ENCODE data around the gene FGF1.

The FGF1 gene

DNA sequence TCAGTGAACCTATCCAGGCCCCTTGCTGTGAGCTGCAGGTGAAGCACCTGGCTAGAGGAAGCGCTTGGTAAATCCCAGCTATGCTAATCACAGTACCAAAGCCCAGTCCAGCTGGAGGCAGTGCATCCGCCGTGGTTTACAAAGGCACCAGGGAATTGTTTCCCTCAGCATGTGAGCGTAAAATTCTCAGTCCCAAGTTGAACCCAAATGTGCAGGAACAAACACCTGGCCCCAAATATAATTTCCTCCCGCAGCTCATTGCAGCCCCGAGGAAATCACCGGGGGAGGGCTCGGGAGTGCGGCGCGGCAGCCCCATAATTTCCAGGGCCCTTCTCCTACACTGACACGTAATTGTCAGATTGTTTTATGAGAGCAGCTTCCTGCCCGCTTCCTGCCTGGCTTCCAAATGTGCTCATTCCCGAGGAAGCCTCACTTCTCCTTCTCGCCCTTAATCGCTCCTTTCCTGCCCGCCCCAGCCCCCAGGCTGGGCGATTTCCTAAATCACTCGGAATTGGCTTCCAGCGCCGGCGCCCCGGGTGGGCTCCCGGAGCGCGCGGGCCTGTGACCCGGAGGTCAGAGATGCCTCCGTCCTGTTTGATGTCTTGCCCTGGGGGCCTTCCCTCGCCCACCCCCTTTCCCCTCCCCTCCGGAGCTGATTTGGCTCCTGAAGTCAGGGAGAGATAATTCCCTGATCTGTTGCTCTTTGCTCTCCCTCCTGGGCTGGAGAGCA lies 134.4 kb downstream of the FGF1 start:
- no peaks in the 10 kb centered on the region for H3K36me3 Mint-ChIP-seq (ENCODE audit: low read depth)
- no peak overlapping the region for H3K4me3 Mint-ChIP-seq
- peaks cover 42% of the 10 kb centered on the region for H3K27me3 Mint-ChIP-seq
- DNase-seq (no peak), ATAC-seq (no peak)
- no peaks in the 10 kb centered on the region for H3K9me3 Mint-ChIP-seq
- no peak overlapping the region for H3K27ac Mint-ChIP-seq
- H3K4me1 Mint-ChIP-seq, result peaks cover 11% of the 10 kb centered on the region

DNA sequence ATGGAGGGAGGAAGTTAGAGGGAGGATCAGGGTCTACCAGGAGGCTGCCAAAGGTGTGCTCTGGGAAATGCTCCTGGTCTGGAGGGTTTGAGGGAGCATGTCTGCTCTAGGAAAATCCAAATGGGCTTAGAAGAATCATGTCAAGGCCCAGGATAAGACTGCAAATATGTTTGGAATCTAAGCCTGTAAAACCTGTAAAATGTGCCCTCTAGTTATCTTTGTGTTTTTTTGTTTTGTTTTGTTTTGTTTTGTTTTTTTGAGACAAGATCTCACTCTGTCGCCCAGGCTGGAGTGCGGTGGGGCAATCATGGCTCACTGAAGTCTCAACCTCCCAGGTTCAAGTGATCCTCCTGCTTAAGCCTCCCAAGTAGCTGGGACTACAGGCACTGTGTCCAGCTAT lies 135.4 kb downstream of the FGF1 start:
- no peak for ATAC-seq
- no peaks in the 10 kb centered on the region for H3K36me3 Mint-ChIP-seq (ENCODE audit: low read depth)
- no peak overlapping the region for H3K4me3 Mint-ChIP-seq
- no peak for DNase-seq
- peaks cover 38% of the 10 kb centered on the region for H3K27me3 Mint-ChIP-seq
- H3K27ac Mint-ChIP-seq, result no peak overlapping the region
- H3K4me1 Mint-ChIP-seq, result peaks cover 11% of the 10 kb centered on the region
- H3K9me3 Mint-ChIP-seq, result no peaks in the 10 kb centered on the region

DNA sequence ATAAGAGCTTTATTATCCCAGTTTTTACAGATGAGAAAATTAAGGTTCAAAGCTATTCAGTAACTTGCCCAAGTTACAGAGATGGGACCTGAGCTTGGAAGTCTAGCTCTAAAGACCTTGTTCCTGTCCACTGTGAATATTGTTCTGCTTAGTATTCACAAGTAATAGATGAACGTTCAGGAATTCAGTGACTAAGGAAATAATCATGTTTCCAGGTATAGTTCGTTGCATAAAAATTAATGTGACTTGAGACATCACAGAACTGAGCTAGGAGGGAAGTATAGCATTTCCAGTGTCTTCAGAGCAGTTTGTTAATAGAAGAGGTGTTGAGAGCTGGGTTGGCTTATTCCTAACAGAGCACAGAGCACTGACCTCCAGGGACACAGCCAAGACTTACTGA lies 136.1 kb downstream of the FGF1 start:
- DNase-seq, result no peak
- Mint-ChIP-seq H3K36me3 (ENCODE audit: low read depth) (no peaks in the 10 kb centered on the region), H3K4me3 (no peak overlapping the region), H3K27me3 (peaks cover 33% of the 10 kb centered on the region), H3K9me3 (no peaks in the 10 kb centered on the region), H3K4me1 (peaks cover 11% of the 10 kb centered on the region), H3K27ac (no peak overlapping the region)
- ATAC-seq, result no peak

DNA sequence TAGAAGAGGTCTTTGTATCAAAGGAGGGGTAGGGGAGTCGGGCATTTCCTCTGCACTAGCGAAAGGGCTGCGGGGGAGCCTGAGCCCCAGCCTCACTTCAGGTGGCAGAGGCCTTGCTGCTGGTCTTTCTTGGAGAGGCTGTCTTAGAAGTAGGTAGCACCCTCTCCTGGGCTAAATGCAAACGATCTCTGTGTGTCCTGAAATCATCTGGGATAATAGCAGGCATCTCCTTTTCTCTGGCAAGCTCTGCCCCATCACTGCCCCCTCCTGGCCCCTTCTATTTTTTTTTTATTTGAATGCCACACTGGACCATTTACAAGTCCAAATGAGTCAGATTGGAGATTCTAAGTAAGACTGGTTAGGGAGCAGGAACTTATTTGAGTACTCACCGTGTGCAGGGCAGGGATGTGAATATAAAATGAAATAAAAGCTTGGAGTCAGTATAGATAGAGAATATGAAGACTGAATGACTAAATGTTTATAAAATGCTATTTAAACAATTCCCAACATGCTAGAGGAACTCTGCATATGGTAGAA lies 137.1 kb downstream of the FGF1 start:
- Mint-ChIP-seq H3K9me3 (no peaks in the 10 kb centered on the region), H3K4me1 (peaks cover 11% of the 10 kb centered on the region), H3K4me3 (no peak overlapping the region), H3K27ac (no peak overlapping the region), H3K36me3 (ENCODE audit: low read depth) (no peaks in the 10 kb centered on the region), H3K27me3 (peaks cover 30% of the 10 kb centered on the region)
- ATAC-seq, result peak; percentile 82
- peak; percentile 8 for DNase-seq

DNA sequence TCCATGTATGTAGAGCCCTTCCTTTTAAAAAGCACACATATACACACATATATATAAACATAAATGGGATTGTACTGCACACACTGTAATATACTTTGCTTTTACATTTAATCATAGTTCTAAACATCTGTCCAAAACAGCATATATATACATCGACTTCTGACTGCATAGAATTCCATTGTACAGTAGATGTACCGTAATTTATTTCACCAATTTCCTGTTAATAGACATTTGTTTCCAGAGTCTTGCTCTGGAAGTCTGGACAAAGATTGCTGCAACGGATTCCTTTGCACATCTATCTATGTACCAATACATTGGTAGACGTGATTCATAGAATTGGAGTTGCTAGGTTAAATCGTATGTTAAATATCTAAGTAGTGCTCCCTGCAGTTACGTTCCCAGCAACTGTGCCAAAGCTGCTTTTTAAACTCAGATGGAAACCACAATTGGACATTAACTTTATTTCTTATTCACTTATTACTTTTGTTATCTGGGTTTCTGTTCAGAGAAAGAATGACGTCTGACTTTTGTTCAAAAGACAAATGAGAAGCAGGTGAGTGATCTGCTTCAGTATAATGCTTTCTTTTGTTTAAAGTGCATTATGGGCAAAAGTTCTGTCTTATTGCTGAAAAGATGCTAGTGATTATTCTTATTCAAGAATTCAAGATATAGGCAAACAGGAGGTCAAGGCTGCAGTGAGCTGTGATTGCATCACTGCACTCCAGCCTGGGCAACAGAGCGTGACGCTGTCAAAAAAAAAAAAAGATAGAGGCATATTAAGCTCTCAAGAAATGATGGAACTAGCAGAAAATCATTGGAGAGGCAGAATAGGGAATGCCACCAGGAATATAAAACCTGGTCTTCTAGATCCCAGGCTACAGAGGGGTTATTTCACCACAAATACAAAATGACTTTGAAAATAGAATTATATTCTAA lies 138.2 kb downstream of the FGF1 start:
- H3K4me3 Mint-ChIP-seq, result no peak overlapping the region
- no peak for DNase-seq
- H3K27me3 Mint-ChIP-seq, result peaks cover 33% of the 10 kb centered on the region
- H3K4me1 Mint-ChIP-seq, result peaks cover 11% of the 10 kb centered on the region
- H3K36me3 Mint-ChIP-seq (ENCODE audit: low read depth), result no peaks in the 10 kb centered on the region
- H3K9me3 Mint-ChIP-seq, result no peaks in the 10 kb centered on the region
- no peak for ATAC-seq
- no peak overlapping the region for H3K27ac Mint-ChIP-seq

DNA sequence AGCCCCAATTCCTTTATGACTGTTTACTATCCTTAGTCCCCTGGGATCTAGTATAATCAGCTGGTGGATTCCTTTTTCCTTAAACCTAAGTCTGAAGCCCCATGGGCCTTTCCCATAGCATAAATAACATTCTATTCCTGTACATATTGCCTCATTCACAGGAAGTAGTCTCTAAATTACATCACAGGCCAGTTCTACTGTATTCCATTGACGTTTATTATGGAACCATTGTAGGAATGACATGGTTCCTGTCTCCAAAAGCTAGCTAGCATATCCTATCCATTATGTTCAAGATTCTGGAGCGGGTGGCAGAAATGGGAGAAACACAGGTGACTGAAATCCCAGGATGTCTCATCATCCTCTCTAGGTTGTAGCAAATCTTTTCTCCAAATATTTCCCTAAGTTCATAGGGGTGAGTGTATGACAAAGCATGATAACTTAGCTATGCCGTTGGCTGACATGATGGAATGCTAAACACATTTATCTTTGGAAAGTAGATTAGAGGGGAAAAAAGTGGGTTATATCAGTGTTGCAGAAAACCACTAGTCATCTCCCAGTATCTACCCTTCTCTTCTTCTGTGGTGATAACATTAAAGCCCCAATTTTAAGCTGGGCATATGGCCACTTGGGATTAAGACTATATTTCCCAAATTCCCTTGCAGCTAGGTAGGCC lies 140.1 kb downstream of the FGF1 start:
- H3K27me3 Mint-ChIP-seq, result peaks cover 25% of the 10 kb centered on the region
- no peaks in the 10 kb centered on the region for H3K9me3 Mint-ChIP-seq
- no peak for ATAC-seq
- no peak overlapping the region for H3K4me3 Mint-ChIP-seq
- peaks cover 5% of the 10 kb centered on the region for H3K4me1 Mint-ChIP-seq
- H3K36me3 Mint-ChIP-seq (ENCODE audit: low read depth), result no peaks in the 10 kb centered on the region
- no peak overlapping the region for H3K27ac Mint-ChIP-seq
- no peak for DNase-seq

DNA sequence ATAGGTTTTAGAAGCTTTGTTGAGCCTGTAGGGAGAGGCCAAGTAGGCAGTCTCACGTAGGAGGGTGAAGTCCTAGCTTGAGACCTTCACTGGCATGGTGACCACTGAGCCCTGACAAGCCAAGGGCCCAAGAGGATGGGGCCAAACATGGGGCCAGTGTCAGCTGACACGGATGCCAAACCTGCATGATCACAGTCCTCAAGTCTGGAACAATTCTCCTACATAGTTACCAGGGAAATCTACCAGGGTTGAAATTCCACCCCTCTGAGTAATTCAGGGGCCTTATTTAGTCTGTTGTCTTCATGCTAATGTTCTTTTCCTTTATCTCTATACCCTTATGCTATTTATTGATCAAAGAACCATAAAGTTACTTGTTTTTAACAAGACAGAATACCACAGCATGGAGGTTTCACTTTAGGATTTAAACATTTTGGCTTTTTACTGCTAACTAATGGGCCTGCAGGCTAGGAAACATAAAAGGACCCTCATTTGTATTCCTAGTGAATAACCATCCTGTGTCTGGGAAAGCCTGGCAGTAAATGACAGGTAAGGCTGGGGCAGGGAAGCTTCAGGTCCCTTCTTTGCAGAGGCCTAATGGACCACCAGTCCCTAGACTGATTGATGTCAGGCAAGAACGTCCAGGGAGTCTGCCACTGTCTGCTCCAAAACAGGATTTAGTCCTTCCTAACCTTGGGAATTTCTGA lies 140.8 kb downstream of the FGF1 start:
- Mint-ChIP-seq H3K36me3 (ENCODE audit: low read depth) (no peaks in the 10 kb centered on the region), H3K9me3 (no peaks in the 10 kb centered on the region), H3K4me1 (peaks cover 5% of the 10 kb centered on the region), H3K4me3 (no peak overlapping the region), H3K27ac (no peak overlapping the region), H3K27me3 (peaks cover 18% of the 10 kb centered on the region)
- ATAC-seq, result no peak
- DNase-seq, result no peak

DNA sequence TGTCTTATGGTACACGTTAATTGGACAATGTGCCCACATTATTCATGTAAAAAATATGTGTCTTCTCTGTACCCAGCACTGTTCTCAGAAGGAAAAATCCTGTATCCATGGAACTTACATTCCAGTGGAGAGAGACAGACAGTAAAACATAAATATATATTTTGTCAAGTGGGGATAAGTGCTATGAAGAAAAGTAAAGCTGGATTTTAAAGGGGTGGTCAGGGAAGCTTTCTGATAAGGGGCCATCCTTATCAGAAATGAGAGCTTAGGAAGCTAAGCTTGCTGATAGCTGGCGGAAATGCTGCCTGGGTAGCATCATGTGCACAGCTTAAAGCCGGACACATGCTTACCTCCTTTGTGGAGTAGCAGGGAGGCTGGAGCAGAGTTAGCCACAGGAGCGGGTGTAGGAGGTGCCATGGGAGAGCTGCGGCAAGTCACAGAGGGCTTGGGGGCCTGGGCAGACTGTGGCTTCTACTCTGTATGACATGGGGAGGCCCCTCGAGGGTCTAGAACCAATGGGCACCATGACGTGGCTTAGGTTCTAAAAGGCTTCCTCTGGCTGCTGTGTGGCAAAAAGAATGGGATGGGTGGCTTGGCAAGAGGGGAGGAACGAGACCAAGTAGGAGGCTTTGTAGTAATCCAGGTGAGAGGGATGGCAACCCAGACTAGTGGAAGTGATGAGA lies 141.7 kb downstream of the FGF1 start:
- H3K27ac Mint-ChIP-seq, result no peak overlapping the region
- DNase-seq, result no peak
- H3K27me3 Mint-ChIP-seq, result peaks cover 17% of the 10 kb centered on the region
- ATAC-seq, result no peak
- no peaks in the 10 kb centered on the region for H3K36me3 Mint-ChIP-seq (ENCODE audit: low read depth)
- no peaks in the 10 kb centered on the region for H3K9me3 Mint-ChIP-seq
- H3K4me3 Mint-ChIP-seq, result no peak overlapping the region
- H3K4me1 Mint-ChIP-seq, result peaks cover 5% of the 10 kb centered on the region

DNA sequence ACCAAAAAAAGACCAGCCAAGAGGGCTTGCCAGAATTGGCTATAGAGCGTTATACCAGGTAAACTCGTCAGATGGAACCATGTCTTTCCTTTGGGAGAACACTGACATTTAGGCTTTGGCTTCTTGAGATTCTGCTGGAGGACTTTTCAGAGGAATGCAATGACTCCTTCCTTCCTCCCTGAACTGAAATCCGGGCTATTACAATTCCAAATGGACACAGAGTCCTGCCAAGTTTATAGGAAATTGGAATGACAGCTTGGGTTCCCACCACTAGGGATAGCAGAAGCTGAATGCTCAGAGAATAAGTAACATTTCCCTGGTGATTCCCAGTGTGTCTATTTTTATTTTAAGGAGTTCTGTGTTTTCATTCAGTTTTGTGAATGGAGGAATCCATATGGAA lies 143.0 kb downstream of the FGF1 start:
- no peaks in the 10 kb centered on the region for H3K36me3 Mint-ChIP-seq (ENCODE audit: low read depth)
- ATAC-seq (no peak), DNase-seq (no peak)
- peaks cover 16% of the 10 kb centered on the region for H3K27me3 Mint-ChIP-seq
- H3K9me3 Mint-ChIP-seq, result no peaks in the 10 kb centered on the region
- H3K27ac Mint-ChIP-seq, result no peak overlapping the region
- no peak overlapping the region for H3K4me3 Mint-ChIP-seq
- peaks cover 5% of the 10 kb centered on the region for H3K4me1 Mint-ChIP-seq
